GM19239 (cell line): ENCODE results near the gene ZCCHC14.

Source experiments
- DNase-seq: peaks from one replicate; pipeline ENCODE4 v3.0.0; 2011; ENCODE audit warnings: low spot score; ENCODE audit not compliant: insufficient read length
- FAIRE-seq: peaks from 2 replicates; lab custom pipeline; 2011; peaks lifted over from hg19 to GRCh38; lab: Jason Lieb, UNC

ZCCHC14 gene

DNA sequence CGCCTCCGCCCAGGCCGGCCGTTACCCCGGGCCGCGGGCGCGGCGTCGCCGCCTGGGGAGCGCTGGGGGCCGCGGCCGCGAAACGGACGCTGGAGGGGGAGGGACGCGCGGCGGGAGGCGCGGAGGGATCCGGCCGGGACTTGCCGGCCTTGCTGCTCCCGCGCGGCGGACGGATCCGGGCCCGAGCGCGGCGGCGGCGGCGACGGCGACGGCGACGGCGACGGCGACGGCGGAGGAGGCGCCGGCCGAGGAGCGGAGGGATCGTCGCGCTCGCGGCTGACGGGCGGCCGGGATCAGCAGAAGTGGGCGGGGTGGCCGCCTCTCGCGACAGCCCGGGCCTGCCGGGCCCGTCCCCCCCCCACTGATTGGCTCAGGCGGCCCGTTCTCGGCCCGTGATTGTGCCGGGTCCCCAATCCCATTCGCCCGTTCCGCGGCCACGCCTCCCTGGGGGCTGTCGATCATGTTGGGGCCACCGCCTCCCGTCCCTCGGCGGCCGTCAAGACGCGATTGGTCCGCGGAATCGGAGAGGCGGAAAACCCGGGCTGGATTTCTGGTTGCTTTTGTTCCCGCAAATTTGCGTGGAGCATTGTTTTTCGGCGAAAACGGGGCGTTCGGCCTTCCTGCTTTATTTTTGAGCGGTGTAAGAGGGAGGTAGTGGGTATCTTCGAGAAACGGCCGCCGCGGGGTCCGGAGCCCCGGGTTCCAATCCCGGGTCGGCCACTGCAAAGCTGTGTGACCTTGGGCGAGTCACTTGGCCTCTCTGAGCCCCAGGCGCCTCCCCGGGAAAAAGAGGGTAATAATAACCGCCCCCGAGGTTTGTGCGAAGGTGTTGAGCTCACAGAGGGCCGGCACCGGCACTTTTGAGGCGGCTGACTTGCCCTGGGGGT lies at the start of gene ZCCHC14:
ZCCHC14 (minus strand) TSS at position 304 of the 887 bp plus-strand sequence. CDS start 786 bp downstream, outside the sequence.
- DNase-seq = peak; percentile 100

DNA sequence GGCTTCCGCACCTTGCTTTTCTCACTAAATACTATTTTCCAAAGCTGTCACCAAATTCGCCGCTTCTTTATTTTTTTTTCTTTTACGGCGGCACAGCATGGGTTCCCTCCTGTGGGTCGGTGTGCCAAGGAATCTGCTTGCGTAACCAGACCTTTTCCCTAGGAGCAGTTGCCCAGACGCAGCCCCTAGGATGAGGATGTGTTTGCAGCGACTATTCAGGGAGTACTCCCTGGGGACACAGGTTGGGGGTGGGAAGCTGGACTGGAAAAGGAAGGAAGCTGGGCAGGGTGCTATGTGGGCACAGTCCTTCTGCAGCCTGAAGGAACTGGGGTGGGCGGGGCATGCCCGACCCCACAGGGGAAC lies 49.0 kb upstream of the ZCCHC14 start:
- DNase-seq (no peak), FAIRE-seq (no peak)

More for the DNA sequence above, at the start of gene ZCCHC14:
- peak; percentile 66 for FAIRE-seq

DNA sequence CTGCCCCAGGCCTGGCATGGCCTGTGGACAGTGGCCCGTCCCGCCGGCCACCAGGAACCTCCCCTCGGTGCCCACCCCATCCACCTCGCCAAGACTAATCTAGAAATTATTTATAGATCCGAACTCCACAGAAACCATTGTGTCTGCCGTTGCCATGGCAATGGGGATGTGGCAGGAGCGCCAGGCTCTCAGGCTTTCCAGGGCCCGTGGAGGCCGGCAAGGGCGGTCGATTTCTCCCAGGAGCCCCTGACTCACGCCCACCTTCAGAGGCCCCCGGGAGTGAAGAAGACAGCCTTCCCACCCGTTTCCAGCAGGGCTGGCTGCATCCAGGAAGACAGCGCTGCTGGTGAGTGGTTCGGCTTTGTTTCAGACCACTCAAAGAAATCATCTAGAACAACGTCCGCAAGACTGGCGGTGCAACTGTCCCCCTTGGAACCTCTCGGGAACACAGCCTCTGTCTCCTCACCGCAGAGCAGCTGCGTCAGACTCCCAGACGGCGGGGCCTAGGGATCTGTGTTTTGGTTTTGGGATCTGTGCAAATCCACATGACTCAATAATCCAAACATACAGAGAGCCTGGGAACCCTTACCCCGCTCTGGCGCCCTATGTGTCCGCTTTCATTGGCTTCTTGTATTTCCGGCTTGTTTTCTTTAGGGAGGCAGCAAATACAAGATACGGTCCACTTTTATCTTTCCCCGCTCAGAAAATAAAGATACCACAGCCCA lies 48.5 kb upstream of the ZCCHC14 start:
- no peak for FAIRE-seq

DNA sequence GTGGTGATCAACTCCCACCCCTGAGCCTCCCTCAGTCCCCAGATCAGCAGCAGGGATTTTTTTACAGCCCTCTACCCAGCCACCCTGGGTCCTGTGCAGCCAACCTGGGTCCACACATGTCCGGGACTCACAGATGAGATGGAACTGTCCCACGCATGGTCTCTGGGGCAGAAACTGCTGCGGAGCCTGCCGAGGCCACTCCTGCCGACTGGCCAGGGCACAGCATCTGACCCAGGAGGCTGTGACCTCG lies 48.0 kb upstream of the ZCCHC14 start:
- no peak for FAIRE-seq
- DNase-seq = no peak

More for the DNA sequence above, 48.5 kb upstream of the ZCCHC14 start:
- DNase-seq = no peak

DNA sequence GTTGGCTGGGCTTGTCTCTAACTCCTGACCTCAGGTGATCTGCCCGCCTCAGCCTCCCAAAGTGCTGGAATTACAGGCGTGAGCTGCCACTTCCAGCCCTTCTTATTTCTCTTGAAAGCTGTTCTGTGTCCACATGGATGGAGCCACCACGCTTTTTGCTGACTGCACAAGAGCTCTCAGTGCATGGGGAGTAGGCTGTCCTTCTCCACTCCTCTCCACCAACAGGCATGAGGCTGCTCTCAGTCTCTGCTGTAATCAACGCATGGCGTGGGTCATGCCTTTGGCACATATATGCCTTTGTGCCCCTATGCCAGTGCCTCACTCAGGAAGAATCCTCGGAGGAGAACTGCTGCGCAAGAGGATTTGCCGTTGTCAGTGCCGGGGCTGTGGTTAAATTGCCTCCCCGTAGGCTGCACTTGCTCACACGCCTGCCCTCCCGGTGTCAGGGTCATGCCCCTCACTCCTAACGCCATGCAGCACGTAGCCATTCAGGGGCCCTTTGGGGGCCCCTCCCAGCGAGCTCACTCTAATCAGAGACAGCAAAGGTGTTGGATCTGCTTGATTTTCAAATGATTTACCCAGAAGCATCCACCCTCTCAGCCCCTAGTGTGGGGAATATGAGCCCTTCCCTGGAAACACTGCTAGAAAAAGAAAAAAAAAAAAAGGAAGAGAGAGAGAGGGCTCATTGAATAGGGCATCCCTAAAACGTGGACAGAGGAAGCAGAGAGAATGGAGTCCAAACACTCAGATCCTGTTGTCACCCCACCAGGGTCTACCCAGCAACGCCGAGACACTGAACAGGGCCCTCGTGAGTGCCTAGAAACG lies 47.5 kb upstream of the ZCCHC14 start:
- FAIRE-seq = no peak
- no peak for DNase-seq

DNA sequence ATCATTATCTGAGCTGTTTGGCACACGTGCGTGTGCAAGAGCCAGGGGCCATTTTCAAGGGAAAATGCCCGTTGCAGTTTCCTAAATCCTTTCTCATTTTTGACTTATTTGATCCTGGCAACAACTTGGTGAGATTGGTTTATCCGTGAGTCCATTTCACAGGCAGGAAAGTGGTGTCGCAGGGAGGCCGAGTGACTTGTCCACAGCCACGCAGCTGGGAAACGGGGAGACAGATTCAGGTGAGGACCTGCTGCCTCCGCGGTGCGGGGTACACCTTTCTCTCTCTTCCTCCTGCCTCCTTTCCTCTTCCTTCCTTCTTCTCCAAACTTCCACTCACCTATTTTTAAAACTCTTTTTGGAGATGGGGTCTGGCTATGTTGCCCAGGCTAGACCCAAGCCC lies 46.3 kb upstream of the ZCCHC14 start:
- DNase-seq (no peak), FAIRE-seq (no peak)

DNA sequence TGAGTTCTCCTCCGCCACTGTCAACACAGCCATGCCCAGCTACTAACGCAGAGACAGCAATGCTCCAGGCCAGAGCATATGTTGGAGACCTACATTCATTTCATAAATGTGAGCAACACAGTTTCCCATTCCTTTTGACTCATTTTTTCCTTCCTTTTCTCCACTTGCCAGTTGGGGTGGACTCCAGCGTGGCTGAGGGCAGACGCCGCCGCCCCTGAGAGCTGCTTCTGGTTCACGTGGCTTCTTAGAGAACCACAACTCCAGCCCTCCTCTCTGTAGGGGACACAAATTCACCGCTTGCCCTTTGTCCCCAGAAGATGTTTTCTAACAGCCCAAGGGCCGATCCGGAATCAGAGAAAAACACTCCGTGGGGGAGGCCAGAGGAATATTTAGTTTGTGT lies 45.8 kb upstream of the ZCCHC14 start:
- no peak for DNase-seq
- FAIRE-seq = no peak

DNA sequence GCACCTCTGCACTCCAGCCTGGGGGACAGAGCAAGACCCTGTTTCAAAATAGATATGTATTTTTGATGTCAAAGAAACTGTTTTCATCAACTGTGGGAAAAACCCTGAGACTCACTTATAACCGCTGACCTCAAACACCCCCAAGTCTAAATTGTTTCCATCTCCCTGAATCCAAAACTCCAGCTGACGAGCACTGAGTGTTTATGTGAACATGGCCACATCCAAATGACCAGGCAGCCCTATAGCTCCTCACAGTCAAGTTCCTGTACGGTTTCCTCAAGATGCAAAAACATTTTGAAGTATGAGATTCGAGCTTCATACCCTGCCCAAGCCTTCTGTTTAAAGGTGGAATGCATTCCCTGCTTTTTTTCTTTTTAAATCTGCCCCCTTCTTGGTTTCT lies 45.3 kb upstream of the ZCCHC14 start:
- FAIRE-seq (no peak), DNase-seq (no peak)

DNA sequence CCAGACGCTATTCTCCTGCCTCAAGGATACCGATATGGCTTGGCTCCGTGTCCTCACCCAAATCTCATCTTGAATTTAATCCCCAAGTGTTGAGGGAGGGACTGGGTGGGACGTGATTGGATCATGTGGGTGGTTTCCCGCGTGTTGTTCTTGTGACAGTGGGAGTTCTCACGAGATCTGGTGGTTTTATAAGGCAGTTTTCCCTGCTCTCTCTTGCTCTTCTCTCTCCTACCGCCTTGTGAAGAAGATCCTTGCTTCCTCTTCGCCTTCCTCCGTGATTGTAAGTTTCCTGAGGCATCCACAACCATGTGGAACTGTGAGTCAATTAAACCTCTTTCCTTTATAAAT lies 43.9 kb upstream of the ZCCHC14 start:
- no peak for DNase-seq
- no peak for FAIRE-seq

DNA sequence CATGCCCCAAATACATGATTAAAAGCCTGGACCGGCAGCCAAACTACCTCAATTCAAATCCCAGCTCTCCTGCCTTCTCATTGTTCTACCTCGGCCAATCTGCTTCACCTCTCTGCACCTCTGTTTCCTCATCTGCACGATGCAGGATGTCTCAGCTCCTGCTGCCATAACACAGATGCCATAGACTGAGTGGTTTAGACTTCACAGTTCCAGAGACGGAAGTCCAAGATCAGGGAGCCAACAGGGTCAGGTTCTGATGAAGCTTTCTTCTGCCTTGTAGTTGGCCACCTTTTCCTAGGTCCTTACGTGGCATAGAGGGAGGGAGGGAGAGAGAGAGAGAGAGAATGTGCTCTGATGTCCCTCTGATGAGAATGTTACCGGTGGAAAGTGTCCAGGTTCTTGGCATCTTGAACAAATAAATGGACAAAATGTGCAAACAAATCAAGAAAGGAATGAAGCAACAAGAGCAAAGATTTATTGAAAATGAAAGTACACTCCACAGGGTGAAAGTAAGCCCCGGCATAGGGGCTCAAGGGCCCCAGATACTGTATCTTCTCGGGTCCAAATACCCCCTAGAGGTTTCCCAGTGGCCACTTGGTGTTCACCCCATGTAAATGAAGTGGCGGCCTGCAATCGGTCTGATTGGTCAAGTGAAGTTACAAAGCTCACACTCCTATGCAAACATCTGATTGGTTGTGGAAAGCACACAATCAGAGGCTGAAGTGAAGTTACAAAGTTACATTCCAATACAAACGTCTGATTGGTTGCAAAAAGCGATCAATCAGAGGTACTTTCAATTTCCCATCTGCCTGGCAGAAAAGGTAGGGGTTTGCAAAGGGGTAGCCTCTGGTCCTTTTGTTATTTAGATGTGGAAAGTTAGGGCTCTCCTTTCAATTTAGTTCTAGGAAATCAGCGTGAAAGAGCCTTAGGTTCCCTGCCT lies 43.3 kb upstream of the ZCCHC14 start:
- FAIRE-seq (no peak), DNase-seq (no peak)

DNA sequence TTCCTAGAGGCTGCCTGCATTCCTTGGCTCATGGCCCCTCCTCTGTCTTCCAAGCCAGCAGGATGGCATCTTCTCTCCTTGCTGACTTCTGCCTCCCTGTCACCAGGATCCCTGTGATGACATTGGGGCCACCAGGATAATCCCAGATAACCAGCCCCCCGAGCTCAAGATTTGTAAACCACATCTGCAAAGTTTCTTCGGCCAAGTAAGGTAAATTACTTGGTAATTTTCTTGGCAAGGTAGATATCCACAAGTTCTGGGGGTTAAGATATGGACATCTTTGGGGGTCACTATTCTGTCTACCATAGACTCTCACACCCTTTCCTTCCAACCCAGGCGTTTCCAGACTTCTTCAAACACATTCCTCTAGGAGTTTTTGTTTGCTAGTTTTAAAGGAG lies 42.6 kb upstream of the ZCCHC14 start:
- no peak for DNase-seq
- no peak for FAIRE-seq

DNA sequence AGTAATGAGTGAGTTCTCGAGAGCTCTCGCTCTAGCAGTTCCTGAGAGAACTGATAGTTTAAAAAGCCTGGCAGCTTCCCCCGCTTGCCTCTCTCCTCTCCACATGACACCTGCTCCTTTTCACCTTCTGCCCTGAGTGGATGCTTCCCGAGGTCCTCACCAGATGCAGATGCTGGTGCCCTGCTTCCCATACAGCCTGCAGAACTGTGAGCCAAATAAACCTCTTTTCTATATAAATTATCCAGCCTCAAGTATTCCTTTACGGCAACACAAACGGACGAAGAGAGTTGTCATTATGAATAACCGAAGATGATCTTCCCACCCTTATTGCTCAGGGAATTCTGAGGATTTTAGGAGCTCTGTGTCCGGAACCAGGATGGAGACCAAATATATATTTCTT lies 41.9 kb upstream of the ZCCHC14 start:
- FAIRE-seq (no peak), DNase-seq (no peak)

DNA sequence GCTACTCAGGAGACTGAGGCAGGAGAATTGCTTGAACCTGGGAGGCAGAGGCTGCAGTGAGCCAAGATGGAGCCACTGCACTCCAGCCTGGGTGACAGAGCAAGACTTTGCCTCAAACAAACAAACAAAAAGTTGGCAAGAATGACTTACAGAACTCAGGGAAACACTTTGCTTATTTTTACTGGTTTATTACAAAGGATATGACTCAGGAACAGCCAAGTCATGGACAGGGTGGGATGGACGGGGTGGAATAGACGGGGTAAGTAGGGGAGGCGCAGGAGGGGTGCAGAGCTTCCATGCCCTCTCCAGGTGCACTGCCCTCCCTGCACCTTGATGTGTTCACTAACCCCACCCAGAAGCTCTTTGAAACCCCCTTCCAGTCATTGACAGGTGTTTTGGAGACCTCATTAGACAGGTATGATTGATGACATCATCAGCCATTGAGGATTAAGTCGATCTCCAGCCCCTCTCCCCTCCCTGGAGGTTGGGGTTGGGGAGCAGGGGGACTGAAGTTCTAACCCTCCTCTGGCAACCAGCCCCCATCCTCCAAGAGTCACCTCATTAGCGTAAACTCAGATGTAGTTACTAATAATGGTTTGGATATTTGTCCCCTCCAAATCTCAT lies 41.3 kb upstream of the ZCCHC14 start:
- DNase-seq = no peak
- no peak for FAIRE-seq

DNA sequence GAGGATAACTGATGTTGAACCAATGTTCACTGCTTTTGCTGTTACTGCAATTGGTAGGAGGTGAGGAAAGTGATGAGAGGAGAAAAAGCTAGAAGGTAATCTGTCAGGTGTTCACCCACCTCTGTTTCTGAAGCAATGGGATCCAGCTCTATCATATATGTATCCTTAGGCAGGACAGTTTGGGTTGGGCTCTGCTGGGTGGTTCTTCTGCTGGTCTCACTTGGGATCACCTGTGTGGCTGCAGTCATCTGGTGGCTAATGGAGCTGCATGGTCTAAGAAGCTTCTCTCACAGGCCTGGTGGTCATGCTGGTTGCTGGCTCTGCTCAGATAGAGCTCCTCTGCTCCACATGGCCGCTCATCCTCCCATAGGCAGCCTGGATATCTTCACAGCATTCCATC lies 40.2 kb upstream of the ZCCHC14 start:
- DNase-seq = no peak
- no peak for FAIRE-seq

DNA sequence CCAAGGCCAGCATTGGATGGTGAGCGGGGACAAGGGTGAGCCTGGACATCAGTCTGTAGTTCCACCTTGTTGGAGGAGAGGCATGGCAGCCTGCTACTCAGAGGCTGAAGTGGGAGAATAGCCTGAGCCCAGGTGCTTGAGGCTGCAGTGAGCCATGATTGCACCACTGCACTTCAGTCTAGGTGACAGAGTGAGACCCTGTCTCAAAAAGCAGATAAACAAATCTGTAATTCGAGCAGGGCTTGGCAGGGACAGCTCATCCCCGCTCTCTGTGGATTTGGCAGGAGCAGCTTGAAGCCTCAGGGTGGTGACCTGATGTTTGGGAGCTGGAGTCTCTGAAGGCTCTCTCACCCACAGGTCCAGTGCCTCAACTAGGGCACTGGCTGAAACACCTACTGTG lies 38.6 kb upstream of the ZCCHC14 start:
- FAIRE-seq (no peak), DNase-seq (no peak)

DNA sequence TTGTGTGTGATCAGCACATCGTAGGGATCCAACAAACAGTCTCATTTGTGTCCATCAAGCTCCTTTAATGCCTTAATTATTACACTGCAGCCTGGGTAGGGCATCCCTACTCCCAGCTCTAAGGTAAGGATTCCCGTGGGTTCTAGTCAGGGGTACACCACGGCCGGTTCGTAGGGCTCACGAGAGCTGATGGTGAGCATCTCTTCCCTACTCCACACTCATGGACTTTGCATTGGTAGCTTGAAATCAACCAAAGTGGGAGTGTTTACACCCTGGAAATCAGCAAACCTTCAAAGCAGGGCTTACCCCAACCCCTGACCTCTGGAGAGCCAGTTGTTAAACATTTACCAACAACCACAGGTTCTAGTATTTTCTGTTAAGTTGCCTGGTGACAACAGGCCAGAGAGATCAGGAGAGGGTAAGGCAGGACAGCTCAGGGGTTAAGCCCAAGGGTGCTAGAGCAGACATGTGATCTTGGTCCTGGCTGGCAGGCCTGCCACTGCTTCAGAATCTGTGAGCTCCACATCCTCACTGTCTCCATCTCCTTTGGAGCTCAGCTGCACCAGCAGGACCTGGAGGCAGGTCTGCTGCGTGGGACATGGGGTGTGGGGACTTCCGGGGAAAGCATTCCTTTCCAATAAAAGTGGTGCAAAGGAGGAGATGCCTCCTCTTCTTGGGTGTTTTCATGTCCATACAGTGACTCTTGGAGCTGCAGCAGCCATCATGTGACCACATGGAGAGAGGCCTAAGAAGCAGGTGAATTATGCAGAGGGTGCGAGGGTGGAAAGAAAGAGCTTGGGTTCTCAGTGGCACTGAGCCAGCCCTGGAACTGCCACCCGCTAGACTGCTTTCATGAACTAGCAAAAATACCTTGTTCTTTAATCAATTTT lies 36.1 kb upstream of the ZCCHC14 start:
- DNase-seq (no peak), FAIRE-seq (no peak)

DNA sequence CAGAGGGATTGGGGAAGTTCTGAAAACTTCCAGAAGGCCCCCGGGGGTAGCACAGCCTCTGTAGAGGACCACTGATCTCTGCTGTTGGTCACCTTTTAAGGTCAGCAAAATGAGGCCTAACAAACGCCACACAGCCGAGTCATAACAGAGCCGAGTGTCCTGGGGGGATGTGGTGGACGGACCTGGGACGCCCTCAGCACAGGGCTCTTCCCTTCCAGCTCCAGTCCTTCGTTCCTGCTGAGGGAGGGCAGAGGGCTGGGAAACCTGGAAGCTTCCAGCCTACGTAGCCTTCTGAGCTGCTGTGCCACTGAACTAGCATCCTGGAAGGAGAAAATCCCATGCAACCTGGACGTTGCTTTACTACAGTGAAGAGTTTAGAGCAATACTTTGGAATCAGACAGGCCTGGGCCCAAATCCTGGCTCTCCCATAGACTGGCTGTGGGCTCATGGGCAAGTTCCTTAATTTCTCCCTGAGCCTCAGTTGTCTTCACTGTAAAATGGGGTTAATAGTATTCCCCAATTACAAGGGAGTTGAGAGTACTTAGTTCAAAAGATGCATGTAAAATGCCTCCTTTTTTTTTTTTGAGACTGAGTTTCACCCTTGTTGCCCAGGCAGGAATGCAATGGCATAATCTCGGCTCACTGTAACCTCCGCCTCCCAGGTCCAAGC lies 34.4 kb upstream of the ZCCHC14 start:
- FAIRE-seq (no peak), DNase-seq (no peak)
